ENCODE results near the gene MYH4.

The MYH4 gene

GRCh38 chr17:10457952-10458351 lies 11.4 kb downstream of the MYH4 start:
- no peak for TF ChIP-seq CTCF (IDR thresholded peaks at IDR 0.05)

GRCh38 chr17:10447026-10447931 lies 22.1 kb downstream of the MYH4 start:
- TF ChIP-seq CTCF (IDR thresholded peaks at IDR 0.05): no peak

- no peak for TF ChIP-seq CTCF (IDR thresholded peaks at IDR 0.05)
These were observed 29.5 kb downstream of the MYH4 start for GRCh38 chr17:10439816-10440215.

GRCh38 chr17:10435096-10435495 lies 34.3 kb downstream of the MYH4 start:
- no peak for TF ChIP-seq CTCF (IDR thresholded peaks at IDR 0.05)

- no peak for TF ChIP-seq CTCF (IDR thresholded peaks at IDR 0.05)
These were observed 39.8 kb downstream of the MYH4 start for GRCh38 chr17:10429421-10430045.

GRCh38 chr17:10428781-10429180 lies 40.6 kb downstream of the MYH4 start:
- TF ChIP-seq CTCF (IDR thresholded peaks at IDR 0.05): no peak

- TF ChIP-seq CTCF (IDR thresholded peaks at IDR 0.05): no peak
These were observed 47.3 kb downstream of the MYH4 start, which contains the start of gene MYH8 for GRCh38 chr17:10421900-10422542. MYH8 (minus strand) TSS chr17:10421950; CDS start chr17:10420227, 1,723 bp downstream.

Measured in LNCAP (cell line).